NCI-H1092 (cell line): ENCODE data around the gene LIN52.
A peak's percentile ranks its signal among the peaks of the same experiment; 100 is the strongest.

ENCODE experiments used
- DNase-seq: peaks from one replicate; lab custom pipeline; 2025; lab: John Stamatoyannopoulos, UW

Gene LIN52

GRCh38 chr14:74194506-74195274, 109.9 kb downstream of the LIN52 start:
- no peak for DNase-seq

GRCh38 chr14:74195623-74196022, 110.9 kb downstream of the LIN52 start:
- DNase-seq: no peak

GRCh38 chr14:74198441-74199234, 113.9 kb downstream of the LIN52 start:
- DNase-seq: no peak

GRCh38 chr14:74202113-74202512, 117.4 kb downstream of the LIN52 start:
- DNase-seq: no peak

GRCh38 chr14:74203639-74204038, 118.9 kb downstream of the LIN52 start:
- DNase-seq: no peak

GRCh38 chr14:74204491-74204890, 119.7 kb downstream of the LIN52 start:
- no peak for DNase-seq

GRCh38 chr14:74205882-74206281, 121.1 kb downstream of the LIN52 start:
- DNase-seq: no peak

GRCh38 chr14:74207943-74208342, 123.2 kb downstream of the LIN52 start:
- DNase-seq: no peak

- no peak for DNase-seq
Measured at GRCh38 chr14:74208642-74209041, 123.9 kb downstream of the LIN52 start.

GRCh38 chr14:74211945-74212580, 127.3 kb downstream of the LIN52 start:
- DNase-seq: no peak

- DNase-seq: no peak
Measured at GRCh38 chr14:74213907-74214803, 129.4 kb downstream of the LIN52 start.

- no peak for DNase-seq
Measured at GRCh38 chr14:74216671-74217070, 131.9 kb downstream of the LIN52 start.

- peak; percentile 53 for DNase-seq
Measured at GRCh38 chr14:74217672-74218448, 133.1 kb downstream of the LIN52 start.

- no peak for DNase-seq
Measured at GRCh38 chr14:74218462-74218861, 133.7 kb downstream of the LIN52 start.

GRCh38 chr14:74219277-74220205, 134.8 kb downstream of the LIN52 start:
- no peak for DNase-seq

GRCh38 chr14:74220991-74221390, 136.2 kb downstream of the LIN52 start:
- no peak for DNase-seq

GRCh38 chr14:74221741-74222140, 137.0 kb downstream of the LIN52 start:
- DNase-seq: no peak

GRCh38 chr14:74223016-74223415, 138.3 kb downstream of the LIN52 start:
- no peak for DNase-seq

GRCh38 chr14:74231784-74232183, 147.0 kb downstream of the LIN52 start:
- no peak for DNase-seq

- no peak for DNase-seq
Measured at GRCh38 chr14:74235017-74235416, 150.3 kb downstream of the LIN52 start.
